Loucy (cell line): ENCODE results near the gene SPTLC1.
"Not testable (repeated sequence)": the region's sequence is repeated elsewhere in the genome, so short reads cannot be mapped to it uniquely, and the experiment has no call there.

ENCODE experiments used
- H2AFZ ChIP-seq: fragments of 200-600 bp; sonication (generic); 2 replicates; pipeline ENCODE4 v1.6.0; 2016; ENCODE audit warnings: antibody characterized with exemption, mild to moderate bottlenecking, low read length, moderate library complexity
- H3F3A ChIP-seq: fragments of 200-600 bp; 2 replicates; pipeline ENCODE4 v1.6.0; 2016; ENCODE audit warnings: antibody characterized with exemption, low read depth, mild to moderate bottlenecking
- H3K27me3 ChIP-seq: fragments of 200-600 bp; sonication (generic); 2 replicates; pipeline ENCODE4 v1.6.1; 2014; ENCODE audit warnings: low read length, mild to moderate bottlenecking; ENCODE audit not compliant: insufficient read depth, poor library complexity, severe bottlenecking
- H3K36me3 ChIP-seq: fragments of 200-600 bp; sonication (generic); 2 replicates; pipeline ENCODE4 v1.6.1; 2016; ENCODE audit warnings: low read length; ENCODE audit not compliant: insufficient read depth
- H3K4me1 ChIP-seq: fragments of 200-600 bp; sonication (generic); 2 replicates; pipeline ENCODE4 v1.5.1; 2014; ENCODE audit warnings: low read length, mild to moderate bottlenecking; ENCODE audit not compliant: insufficient read depth, poor library complexity, severe bottlenecking
- H3K4me2 ChIP-seq: fragments of 200-600 bp; sonication (generic); 2 replicates; pipeline ENCODE4 v1.6.0; 2014; ENCODE audit warnings: antibody characterized with exemption, low read length, low read depth, mild to moderate bottlenecking; ENCODE audit not compliant: poor library complexity, severe bottlenecking
- H3K4me3 ChIP-seq: fragments of 200-600 bp; sonication (generic); 2 replicates; pipeline ENCODE4 v1.5.1; 2014; ENCODE audit warnings: low read length, mild to moderate bottlenecking, mixed read lengths; ENCODE audit not compliant: poor library complexity, severe bottlenecking
- H3K79me2 ChIP-seq: fragments of 200-600 bp; sonication (generic); 2 replicates; pipeline ENCODE4 v1.6.1; 2014; ENCODE audit warnings: low read length; ENCODE audit not compliant: insufficient read depth
- H3K9ac ChIP-seq: fragments of 200-600 bp; sonication (generic); 2 replicates; pipeline ENCODE4 v1.6.0; 2014; ENCODE audit warnings: mild to moderate bottlenecking, low read depth, low read length, moderate library complexity; ENCODE audit not compliant: poor library complexity, severe bottlenecking
- H3K9me2 ChIP-seq: fragments of 200-600 bp; sonication (generic); replicated peaks from 2 replicates; pipeline ENCODE4 v1.6.1; 2016; ENCODE audit warnings: low read depth, low read length, mixed read lengths
- H3K9me3 ChIP-seq: fragments of 200-600 bp; sonication (generic); 2 replicates; pipeline ENCODE4 v1.6.1; 2014; ENCODE audit warnings: mild to moderate bottlenecking, antibody characterized with exemption, low read length, low read depth; ENCODE audit not compliant: insufficient read depth
- H4K20me1 ChIP-seq: fragments of 200-600 bp; sonication (generic); 2 replicates; pipeline ENCODE4 v1.6.0; 2014; ENCODE audit warnings: antibody characterized with exemption, low read length, mild to moderate bottlenecking; ENCODE audit not compliant: insufficient read depth, poor library complexity, severe bottlenecking
- CTCF ChIP-seq: fragments of 200-600 bp; sonication (generic); conservative IDR thresholded peaks from 2 replicates; pipeline ENCODE4 v1.5.1; 2014; ENCODE audit warnings: mild to moderate bottlenecking, antibody characterized with exemption, low read length
- EZH2phosphoT487 ChIP-seq: fragments of 200-600 bp; IDR thresholded peaks from 2 replicates; pipeline ENCODE4 v1.6.1; 2018; ENCODE audit warnings: antibody characterized with exemption, mild to moderate bottlenecking, moderate library complexity, borderline replicate concordance

The SPTLC1 gene

GRCh38 chr9:92151691-92152393 lies 36.6 kb upstream of the SPTLC1 start:
- no peak overlapping the region for H3K9ac ChIP-seq
- TF ChIP-seq EZH2phosphoT487 (no peak), CTCF (no peak)

GRCh38 chr9:92150501-92151470 lies 35.6 kb upstream of the SPTLC1 start:
- H4K20me1 ChIP-seq, H2AFZ ChIP-seq, H3K27me3 ChIP-seq, H3F3A ChIP-seq, H3K9me2 ChIP-seq, H3K9ac ChIP-seq, H3K79me2 ChIP-seq, H3K4me1 ChIP-seq, H3K36me3 ChIP-seq, H3K4me2 ChIP-seq, H3K9me3 ChIP-seq, H3K4me3 ChIP-seq: not testable (repeated sequence)

More at GRCh38 chr9:92151691-92152393, 36.6 kb upstream of the SPTLC1 start:
- H3K36me3 ChIP-seq = no peaks in the 10 kb centered on the region
- no peak overlapping the region for H3K4me3 ChIP-seq
- no peaks in the 10 kb centered on the region for H3F3A ChIP-seq
- H3K4me2 ChIP-seq = no peak overlapping the region
- H4K20me1 ChIP-seq = no peaks in the 10 kb centered on the region
- H2AFZ ChIP-seq = no peak overlapping the region
- no peaks in the 10 kb centered on the region for H3K27me3 ChIP-seq
- no peaks in the 10 kb centered on the region for H3K4me1 ChIP-seq
- no peaks in the 10 kb centered on the region for H3K9me3 ChIP-seq
- H3K79me2 ChIP-seq = no peaks in the 10 kb centered on the region
- no peaks in the 10 kb centered on the region for H3K9me2 ChIP-seq

- H3K9me2 ChIP-seq = no peaks in the 10 kb centered on the region
- H3K4me3 ChIP-seq = no peak overlapping the region
- no peaks in the 10 kb centered on the region for H3K9me3 ChIP-seq
- H2AFZ ChIP-seq = no peak overlapping the region
- H3K27me3 ChIP-seq = no peaks in the 10 kb centered on the region
- no peaks in the 10 kb centered on the region for H3F3A ChIP-seq
- no peaks in the 10 kb centered on the region for H3K79me2 ChIP-seq
- no peak overlapping the region for H3K4me2 ChIP-seq
- TF ChIP-seq CTCF (no peak), EZH2phosphoT487 (no peak)
- H3K9ac ChIP-seq = no peak overlapping the region
- H4K20me1 ChIP-seq = no peaks in the 10 kb centered on the region
- no peaks in the 10 kb centered on the region for H3K4me1 ChIP-seq
- H3K36me3 ChIP-seq = no peaks in the 10 kb centered on the region
These were observed 32.6 kb upstream of the SPTLC1 start for GRCh38 chr9:92147852-92148180.
